ENCODE data around the gene TAB2.

TAB2 gene

GRCh38 chr6:149380523-149380922 is 63.0 kb downstream of the TAB2 start:
- no peak overlapping the region for H3K27ac Mint-ChIP-seq
- peaks cover 4% of the 10 kb centered on the region for H3K9me3 Mint-ChIP-seq
- H3K4me1 Mint-ChIP-seq: peaks cover 9% of the 10 kb centered on the region
- no peak overlapping the region for H3K4me3 Mint-ChIP-seq
- H3K36me3 Mint-ChIP-seq (ENCODE audit: low read depth): peaks cover 70% of the 10 kb centered on the region
- TF ChIP-seq CTCF (IDR thresholded peaks at IDR 0.05; ENCODE audit: unreplicated experiment in 3 of 3): no peak
- H3K27me3 Mint-ChIP-seq (ENCODE audit: low read depth): no peaks in the 10 kb centered on the region

DNA sequence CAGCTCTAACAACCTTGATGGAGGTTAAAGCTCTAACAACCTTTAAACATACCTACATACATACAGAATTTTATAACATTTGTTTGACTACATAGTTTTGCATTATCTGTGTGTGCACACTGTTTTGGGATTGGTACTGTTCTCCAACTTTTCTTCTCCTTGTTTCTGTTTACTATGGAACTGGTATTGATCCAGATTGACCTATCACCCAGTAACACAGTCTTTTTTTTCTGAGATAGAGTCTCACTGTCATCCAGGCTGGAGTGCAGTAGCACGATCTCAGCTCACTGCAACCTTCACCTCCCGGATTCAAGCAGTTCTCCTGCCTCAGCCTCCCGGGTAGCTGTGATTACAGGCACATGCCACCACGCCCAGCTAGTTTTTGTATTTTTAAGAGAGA is 65.9 kb downstream of the TAB2 start:
- H3K4me1 Mint-ChIP-seq: no peaks in the 10 kb centered on the region
- no peak for TF ChIP-seq CTCF (IDR thresholded peaks at IDR 0.05; ENCODE audit: unreplicated experiment in 3 of 3)
- H3K36me3 Mint-ChIP-seq (ENCODE audit: low read depth): peaks cover 74% of the 10 kb centered on the region

GRCh38 chr6:149384464-149384863 is 67.0 kb downstream of the TAB2 start:
- no peaks in the 10 kb centered on the region for H3K9me3 Mint-ChIP-seq
- H3K36me3 Mint-ChIP-seq (ENCODE audit: low read depth): peaks cover 64% of the 10 kb centered on the region
- no peak overlapping the region for H3K4me3 Mint-ChIP-seq
- TF ChIP-seq CTCF (IDR thresholded peaks at IDR 0.05; ENCODE audit: unreplicated experiment in 3 of 3): no peak
- H3K27me3 Mint-ChIP-seq (ENCODE audit: low read depth): no peaks in the 10 kb centered on the region
- no peaks in the 10 kb centered on the region for H3K4me1 Mint-ChIP-seq
- peak overlapping the region in 1 of 3 experiments; percentile 23 for H3K27ac Mint-ChIP-seq

More for the DNA sequence above, 65.9 kb downstream of the TAB2 start:
- H3K4me3 Mint-ChIP-seq: no peak overlapping the region
- H3K27ac Mint-ChIP-seq: no peak overlapping the region
- H3K27me3 Mint-ChIP-seq (ENCODE audit: low read depth): no peaks in the 10 kb centered on the region
- H3K9me3 Mint-ChIP-seq: peaks cover 4% of the 10 kb centered on the region

GRCh38 chr6:149385998-149386646 is 68.6 kb downstream of the TAB2 start:
- Mint-ChIP-seq H3K9me3 (no peaks in the 10 kb centered on the region), H3K27ac (no peak overlapping the region), H3K36me3 (ENCODE audit: low read depth) (peaks cover 61% of the 10 kb centered on the region), H3K4me1 (no peaks in the 10 kb centered on the region), H3K4me3 (no peak overlapping the region), H3K27me3 (ENCODE audit: low read depth) (no peaks in the 10 kb centered on the region)
- no peak for TF ChIP-seq CTCF (IDR thresholded peaks at IDR 0.05; ENCODE audit: unreplicated experiment in 3 of 3)

GRCh38 chr6:149387779-149388512 is 70.4 kb downstream of the TAB2 start:
- Mint-ChIP-seq H3K4me3 (no peak overlapping the region), H3K27ac (no peak overlapping the region), H3K4me1 (no peaks in the 10 kb centered on the region), H3K27me3 (ENCODE audit: low read depth) (no peaks in the 10 kb centered on the region), H3K36me3 (ENCODE audit: low read depth) (peaks cover 65% of the 10 kb centered on the region), H3K9me3 (no peaks in the 10 kb centered on the region)
- TF ChIP-seq CTCF (IDR thresholded peaks at IDR 0.05; ENCODE audit: unreplicated experiment in 3 of 3): no peak
